ENCODE results near the gene ZGPAT.

DNA sequence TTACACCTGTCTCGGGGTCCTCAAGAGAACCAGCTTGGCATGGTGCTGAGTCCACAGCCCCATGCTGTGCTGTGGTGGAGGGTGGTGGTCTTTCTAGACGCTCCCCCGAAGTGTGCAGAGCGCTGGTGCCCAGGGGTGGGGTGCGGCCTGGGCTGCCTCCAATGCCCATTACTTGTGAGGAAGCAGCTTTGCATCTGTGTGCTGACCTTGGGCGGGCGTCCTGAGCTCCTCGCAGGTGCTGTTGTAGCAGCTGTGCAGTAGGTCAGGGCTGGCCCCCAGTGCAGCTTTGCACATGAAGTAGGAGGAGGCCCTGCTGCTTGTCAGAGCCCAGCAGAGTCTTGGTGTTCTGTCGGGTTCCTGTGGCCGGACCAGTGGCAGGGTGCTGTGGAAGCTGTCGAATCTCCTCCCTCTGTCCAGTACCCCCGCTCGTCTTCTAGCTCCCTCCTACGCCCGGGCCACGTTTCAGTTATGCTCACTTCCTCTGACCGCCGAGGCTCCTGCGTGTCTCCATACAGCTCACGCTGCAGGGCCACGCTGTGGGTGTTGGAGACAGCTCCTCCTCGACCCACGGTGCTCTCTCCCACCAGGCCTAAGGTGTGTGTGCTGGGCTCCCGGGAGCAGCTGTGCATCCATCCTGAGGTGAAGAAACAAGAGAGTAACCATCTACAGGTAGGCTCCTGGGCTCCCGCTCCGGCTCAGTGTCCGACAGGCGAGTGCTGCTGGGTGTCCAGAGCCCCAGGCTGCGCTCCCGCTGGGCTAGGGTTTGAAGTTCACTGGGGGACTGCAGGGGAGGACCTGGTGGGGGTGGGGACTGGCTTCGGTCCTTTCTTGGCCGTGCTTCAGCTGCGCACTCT lies 45.7 kb upstream of the ZGPAT start:
- TF ChIP-seq EZH2phosphoT487 (IDR thresholded peaks at IDR 0.05; ENCODE audit: borderline replicate concordance, low read length): no peak
- TF ChIP-seq, protein P1, sequence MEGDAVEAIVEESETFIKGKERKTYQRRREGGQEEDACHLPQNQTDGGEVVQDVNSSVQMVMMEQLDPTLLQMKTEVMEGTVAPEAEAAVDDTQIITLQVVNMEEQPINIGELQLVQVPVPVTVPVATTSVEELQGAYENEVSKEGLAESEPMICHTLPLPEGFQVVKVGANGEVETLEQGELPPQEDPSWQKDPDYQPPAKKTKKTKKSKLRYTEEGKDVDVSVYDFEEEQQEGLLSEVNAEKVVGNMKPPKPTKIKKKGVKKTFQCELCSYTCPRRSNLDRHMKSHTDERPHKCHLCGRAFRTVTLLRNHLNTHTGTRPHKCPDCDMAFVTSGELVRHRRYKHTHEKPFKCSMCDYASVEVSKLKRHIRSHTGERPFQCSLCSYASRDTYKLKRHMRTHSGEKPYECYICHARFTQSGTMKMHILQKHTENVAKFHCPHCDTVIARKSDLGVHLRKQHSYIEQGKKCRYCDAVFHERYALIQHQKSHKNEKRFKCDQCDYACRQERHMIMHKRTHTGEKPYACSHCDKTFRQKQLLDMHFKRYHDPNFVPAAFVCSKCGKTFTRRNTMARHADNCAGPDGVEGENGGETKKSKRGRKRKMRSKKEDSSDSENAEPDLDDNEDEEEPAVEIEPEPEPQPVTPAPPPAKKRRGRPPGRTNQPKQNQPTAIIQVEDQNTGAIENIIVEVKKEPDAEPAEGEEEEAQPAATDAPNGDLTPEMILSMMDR (IDR thresholded peaks at IDR 0.05; ENCODE audit: low read depth, low read length, poor library complexity, severe bottlenecking): no peak

Data from DOHH2 (cell line).